Activated naive CD4-positive, alpha-beta T cell (primary cell): Measurements from ENCODE around the gene GSTT2.

Source experiments
- DNase-seq, 4 experiments: peaks; one replicate each; lab custom pipeline; 2025; lab: John Stamatoyannopoulos, UW

The GSTT2 gene

DNA sequence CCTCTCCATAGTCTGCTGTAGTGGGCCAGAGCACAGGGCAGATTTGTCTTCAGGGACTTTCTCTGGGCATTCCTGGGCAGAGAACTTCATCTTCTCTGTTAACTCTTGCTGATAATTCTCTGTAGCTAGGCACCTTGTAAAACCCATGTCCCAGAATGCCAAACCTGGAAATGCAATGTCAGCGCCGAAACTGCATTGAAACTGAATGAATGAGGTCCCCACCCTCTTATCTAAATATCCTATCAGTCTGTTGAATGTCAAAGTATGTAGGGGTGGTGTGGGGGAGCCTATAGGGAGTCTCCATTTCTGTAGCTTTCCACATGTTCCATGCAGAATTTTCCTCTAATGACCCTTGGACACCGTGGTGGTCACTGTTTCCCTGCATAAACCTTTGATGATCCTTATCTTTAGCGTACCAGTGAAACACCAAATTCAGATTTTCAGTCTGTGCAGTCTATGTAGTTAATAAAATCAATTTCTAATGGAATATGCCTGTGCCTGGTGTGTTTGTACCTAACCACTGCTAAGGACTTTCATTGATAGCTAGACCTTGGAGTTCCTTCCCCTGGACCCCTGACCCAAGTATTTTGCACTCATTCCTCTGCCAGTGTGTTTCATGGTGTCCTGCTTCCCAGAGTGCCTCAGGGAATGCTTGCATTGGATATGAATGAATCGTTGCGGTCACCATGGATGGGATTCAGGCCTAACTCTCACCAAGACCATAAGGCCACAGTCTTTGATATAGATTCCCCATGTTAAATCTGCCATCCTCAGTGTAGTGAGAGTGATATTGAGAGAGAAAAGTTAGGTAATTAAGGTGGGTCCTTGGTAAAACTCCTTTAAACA lies 28.7 kb downstream of the GSTT2 start:
- no peak for DNase-seq

DNA sequence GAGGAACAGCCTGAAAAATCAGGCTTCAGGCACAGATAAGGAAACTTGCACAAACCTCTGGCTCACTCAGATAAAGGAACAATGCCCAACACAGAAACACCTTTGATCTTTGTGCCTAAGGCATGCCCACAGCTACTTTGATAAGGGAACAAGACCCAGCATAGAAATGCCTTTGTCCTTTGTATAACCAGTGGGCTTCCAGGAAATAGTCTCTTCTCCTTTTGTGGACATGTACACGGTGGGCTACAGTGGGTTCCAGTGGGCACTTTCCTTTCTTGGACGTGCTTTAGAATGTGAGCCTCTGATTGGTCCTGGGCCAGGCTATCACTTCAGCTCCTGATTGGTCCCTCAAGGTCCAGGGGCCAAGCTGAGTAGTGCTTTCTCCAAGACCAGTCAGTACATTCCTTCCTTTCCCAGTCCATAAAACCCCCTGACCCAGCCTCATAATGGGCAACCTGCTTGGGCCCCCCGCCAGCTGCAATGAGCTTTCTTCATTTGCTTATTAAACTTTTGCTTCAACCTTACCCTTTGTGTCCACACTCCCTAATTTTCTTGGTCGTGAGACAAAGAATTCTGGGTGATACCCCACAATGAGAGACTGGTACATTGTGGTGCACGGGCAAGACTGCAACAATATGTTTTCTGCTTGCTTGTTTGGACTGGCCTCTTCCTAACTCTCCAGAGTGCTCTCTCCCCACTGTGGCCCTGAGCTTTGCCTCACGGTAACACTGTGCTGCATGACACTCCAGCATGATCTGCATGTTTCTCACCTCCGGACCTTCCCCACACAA lies 29.5 kb downstream of the GSTT2 start:
- no peak for DNase-seq

DNA sequence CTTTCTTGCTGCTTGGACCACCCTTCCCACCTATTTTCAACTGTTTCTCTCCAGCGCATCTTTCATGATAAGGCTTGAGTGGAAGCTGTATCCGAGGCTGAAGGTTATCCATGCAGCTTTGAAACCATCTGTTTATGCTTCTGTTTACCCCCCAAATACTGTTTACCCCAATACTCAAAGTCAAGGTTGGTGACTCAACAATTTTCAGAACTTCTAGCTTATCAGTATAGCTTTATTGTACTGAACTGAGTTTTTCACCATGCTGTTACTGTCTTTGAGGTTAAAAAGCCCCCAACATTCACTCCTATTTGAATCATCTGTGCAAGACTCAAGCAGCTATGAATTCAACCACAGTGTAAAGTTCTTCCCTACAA lies 30.1 kb downstream of the GSTT2 start:
- no peak for DNase-seq

DNA sequence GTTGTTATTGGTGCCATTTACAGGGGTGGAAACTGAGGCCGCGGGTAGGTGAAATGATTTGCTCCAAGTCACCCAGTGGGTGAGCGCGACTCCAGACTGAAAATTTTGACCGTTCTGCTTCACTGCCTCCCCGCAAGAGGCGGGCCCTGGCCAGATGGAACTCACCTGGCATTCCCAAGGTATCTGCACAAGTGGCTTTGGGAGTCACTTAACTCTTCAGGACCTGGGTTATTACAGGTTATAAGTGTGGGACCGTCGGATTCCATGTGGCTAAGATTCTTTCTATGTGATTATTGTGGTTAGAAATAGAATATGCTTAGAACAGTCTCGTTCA lies 31.8 kb downstream of the GSTT2 start:
- no peak for DNase-seq

DNA sequence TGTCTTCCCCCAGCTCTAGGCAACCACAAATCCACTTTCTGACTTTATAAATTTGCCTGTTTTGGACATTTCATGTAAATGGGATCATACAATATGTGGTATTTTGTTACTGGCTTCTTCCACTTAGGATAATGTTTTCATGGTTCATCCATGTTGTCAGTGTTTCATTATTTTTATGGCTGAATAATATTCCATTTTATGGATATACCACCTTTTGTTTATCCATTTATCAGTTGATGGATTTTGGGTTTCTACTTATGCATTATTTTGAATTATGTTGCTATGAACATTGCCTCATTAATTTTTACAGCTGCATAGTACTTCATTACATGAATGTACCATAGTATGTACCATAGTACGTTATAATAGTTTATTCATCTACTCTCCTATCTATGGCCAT lies 36.2 kb downstream of the GSTT2 start:
- no peak for DNase-seq

DNA sequence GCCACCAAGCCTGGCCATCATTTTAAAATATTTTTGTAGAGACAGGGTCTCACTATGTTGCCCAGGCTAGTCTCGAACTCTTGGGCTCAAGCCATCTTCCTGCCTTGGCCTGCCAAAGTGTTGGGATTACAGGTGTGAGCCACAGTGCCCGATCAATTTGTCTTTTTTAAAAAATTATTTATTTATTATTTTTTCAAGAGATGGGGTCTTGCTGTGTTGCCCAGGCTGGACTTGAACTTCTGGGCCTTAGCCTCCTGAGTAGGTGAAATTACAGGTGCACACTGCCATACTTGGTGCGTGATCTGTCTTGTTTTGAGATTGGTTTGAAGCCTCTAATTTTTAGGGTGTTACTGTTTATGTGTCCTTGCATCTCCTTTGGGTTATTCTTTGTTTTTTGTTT lies 41.4 kb downstream of the GSTT2 start:
- no peak for DNase-seq

DNA sequence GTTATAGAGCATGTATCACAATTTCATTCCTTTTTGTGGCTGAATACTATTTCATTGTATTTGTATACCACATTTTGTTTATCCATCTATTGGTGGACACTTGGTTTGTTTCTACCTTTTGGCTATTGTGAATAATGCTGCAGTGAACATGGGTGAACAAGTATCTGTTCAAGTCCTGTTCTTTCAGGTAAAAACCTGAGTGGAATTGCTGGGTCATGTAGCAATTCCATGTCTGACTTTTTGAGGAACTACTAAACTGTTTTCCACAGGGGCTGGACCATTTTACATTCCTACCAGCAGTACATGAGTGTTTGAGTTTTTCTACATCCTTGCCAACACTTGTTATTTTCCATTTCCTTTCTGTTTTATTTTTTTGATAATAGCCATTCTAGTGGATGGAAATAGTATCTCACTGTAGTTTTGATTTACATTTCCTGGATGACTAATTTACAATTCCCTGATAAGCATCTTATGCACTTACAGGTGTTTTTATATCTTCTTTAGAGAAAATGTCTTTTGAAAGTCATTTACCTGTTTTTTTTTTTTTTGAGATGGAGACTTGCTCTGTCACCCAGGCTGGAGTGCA lies 43.4 kb downstream of the GSTT2 start:
- no peak for DNase-seq

DNA sequence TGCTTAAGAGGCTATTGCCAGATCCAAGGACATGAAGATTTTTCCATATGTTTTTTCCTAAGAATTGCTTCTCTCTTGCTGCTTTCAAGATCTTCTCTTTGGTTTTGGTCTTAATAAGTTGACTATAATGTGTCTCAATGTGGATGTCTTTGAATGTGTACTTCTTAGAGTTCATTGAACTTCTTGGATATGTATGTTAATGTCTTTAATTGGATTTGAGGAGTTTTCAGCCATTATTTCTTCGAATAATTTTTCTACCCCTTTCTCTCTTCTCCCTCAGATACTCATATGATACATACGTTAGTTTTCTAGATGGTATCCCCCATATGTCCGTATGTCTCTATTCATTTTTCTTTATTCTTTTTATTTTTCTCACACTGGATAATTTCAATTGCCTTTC lies 44.4 kb downstream of the GSTT2 start:
- no peak for DNase-seq

DNA sequence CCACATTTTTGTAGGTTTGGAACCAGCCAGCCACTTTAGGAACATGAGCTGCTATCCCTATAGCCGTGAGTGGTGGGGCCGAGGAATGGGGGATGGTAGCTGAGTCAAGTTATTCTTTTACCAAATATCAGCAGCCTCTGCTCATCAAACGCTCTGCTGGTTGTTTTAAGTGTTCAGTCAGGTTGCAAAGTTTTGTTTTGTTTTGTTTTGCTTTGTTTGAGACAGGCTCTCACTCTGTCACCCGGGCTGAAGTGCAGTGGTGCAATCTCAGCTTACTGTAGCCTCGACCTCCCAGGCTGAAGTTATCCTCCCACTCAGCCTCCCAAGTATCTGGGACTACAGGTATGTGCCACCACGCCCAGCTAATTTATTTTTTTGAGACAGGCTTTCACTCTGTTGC lies 45.5 kb downstream of the GSTT2 start:
- no peak for DNase-seq

DNA sequence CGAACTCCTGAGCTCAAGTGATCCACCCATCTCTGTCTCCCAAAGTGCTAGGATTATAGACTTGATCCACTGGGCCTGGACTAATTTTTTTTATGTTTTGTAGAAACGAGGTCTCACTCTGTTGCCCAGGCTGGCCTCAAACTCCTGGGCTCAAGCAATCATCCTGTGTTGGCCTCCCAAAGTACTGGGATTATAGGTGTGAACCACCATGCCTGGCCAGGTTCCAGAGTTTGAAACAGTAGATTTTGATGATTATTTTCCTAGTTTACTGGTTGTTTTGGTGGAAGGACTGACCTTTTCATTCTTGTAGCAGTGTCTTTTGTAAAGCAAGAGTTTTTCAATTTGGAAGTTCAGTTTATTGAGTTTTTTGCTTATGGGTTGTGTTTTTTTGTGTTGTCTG lies 46.1 kb downstream of the GSTT2 start:
- no peak for DNase-seq

DNA sequence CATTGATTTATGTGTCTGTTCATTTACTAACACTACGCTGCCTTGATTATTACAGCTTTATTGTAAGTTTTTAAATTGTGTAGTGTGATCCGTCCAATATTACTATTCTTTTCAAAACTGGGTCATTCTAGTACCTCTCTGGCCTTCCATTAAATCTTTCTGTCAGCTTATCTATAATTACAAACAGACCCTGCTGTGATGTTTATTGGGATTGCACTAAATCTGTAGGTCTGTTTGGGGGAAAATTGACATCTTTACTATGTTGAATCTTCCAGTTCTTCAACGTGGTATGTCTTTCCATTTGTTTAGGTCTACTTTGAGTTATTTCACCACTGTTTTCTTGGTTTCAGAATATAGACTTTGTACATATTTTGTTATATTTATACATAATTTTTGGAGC lies 46.8 kb downstream of the GSTT2 start:
- no peak for DNase-seq

DNA sequence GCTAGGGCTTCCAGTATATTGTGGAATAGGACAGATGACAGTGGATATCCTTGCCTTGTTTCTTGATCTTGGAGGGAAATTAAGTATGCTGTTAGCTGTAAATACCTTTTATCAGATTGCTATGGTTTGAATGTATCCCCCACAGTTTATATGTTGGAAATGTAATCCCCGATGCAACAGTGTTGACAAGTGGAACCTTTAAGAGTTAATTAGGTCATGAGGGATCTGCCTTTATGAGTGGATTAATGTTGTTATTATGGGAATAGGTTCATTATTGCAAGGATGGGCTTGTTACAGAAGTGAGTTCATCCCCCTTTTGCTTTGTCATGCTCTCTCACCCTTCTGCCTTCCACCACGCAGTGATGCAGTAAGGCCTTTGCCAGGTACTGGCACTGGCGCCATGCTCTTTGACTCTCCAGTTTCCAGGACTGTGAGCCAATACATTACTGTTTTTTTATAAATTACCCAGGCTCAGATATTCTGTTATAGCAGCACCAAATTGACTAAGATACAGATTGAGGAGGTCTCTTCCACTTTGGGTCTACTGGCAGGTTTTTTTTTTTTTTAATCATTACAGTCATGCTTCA lies 47.5 kb downstream of the GSTT2 start:
- no peak for DNase-seq

DNA sequence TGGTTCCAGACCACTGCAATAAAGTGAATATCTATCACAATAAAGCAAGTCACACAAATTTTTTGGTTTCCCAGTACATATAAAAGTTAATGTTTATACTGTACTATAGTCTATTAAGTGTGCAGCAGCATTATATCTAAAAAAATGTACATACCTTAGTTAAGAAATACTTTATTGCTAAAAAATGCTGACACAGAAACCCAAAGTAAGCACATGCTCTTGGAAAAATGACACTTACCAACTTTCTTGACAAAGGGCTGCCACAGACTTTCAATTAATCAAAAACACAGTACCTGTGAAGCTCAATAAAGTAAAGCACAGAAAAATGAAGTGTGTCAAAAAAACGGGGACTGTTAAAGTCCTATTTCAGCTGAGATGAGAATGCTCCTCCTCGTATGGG lies 48.1 kb downstream of the GSTT2 start:
- no peak for DNase-seq

DNA sequence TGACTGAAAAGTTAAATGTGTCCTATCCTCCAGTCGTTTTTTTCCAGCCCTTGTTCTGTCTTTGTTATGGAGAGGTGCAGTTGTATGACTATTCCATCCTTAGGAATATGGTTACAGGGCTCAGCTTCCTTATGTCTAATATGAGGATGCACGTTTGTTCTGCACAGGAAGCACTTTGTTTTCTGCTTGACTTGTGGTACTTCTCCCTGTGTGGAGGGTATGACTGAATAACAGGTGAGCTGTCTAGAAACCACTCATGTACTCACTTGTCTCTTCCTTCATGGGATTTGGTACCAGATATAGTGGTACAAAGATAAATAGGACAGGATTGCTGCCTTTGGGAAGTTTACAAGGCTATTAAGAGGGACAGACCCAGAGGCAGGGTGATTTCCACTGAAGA lies 48.6 kb downstream of the GSTT2 start:
- DNase-seq = no peak

DNA sequence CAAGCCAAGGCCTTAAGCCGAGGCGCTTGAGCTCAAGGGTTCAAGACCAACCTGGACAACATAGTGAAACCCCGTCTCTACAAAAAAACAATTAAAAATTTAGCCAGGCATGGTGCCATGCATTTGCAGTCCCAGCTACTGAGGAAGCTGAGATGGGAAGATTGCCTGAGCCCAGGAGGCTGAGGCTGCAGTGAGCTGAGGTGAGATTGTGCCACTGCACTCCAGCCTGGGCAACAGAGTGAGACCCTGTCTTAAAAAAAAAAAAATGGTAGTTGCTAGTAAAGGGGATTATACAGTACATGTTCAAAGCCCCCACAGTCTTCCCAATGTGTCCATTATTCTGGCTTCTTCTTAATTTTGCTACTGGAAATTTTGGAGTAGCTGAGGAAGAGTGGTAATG lies 49.4 kb downstream of the GSTT2 start:
- no peak for DNase-seq

DNA sequence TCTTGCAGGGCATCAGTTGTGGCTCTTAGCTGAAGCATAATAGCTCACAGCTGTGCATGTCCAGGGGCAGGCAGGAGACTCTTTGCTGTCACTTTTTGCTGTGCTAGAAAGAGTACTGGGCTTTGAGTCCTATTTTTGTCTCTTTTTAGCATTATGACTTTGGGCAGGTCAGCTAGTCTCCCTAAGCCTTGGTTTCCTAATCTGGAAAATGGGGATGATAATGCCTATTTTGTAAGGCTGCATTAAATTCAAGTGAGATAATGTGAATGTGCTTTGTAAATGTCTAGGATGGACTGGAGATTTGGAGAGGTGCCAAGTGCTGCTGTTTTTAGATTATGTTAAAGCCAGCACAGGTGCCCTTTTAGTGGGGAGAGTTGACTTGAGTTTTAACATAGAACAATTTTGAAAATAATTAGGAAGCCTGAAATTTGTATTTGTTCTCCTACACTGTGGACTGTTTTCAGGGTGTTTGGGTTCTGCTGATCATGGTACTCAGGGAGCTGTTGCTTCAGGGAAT lies 50.3 kb downstream of the GSTT2 start:
- no peak for DNase-seq
